ENCODE data around the gene COL3A1. TPM values are rescaled to one million over a fixed set of nuclear protein-coding genes. Genes with fewer than 3 reads are reported as not detected.

Gene COL3A1
- total and polyA plus RNA-seq, 4 donors, result 45.3 to 2,500 (median 369) TPM

DNA sequence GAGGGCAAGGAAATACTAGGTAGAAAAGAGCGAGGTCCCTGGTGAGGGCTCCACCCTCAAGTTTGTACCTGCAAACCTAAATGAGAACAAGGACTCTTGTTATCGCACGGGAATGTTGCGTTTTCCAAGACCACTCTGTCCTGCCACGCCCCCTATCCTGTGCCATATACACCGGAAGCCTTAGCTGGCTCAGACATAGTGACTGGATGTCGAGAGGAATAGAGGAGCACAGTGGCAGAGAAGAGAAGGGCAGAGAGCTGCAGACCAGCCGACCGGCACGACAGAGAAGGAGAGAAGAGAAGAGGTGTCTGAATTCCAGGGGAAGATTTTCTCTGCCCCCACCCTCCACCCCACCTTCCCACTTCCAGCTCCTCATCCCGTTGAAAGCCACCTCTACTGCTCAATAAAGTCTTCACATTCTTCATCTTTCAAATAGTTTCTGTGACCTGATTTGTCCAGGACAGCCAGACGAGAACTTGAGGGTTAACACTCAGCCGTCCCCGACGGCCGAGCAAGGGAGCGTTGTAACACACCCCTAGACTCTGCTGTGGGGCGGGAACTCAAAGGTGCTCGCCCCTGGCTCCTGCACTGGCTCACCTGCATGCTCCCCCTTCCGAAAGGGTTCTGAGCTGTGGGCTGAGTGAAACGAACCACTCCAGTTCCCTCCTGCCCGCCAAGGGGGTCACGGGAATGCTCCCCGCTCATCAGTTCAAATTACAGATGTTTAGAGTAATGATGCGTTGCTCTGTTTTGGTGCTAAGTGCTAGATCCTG lies 24.9 kb upstream of the COL3A1 start:
- WGBS, 2 donors, result 92 to 95% methylated on average over 25 of the region's 25 CpGs
- TF ChIP-seq, protein P1, sequence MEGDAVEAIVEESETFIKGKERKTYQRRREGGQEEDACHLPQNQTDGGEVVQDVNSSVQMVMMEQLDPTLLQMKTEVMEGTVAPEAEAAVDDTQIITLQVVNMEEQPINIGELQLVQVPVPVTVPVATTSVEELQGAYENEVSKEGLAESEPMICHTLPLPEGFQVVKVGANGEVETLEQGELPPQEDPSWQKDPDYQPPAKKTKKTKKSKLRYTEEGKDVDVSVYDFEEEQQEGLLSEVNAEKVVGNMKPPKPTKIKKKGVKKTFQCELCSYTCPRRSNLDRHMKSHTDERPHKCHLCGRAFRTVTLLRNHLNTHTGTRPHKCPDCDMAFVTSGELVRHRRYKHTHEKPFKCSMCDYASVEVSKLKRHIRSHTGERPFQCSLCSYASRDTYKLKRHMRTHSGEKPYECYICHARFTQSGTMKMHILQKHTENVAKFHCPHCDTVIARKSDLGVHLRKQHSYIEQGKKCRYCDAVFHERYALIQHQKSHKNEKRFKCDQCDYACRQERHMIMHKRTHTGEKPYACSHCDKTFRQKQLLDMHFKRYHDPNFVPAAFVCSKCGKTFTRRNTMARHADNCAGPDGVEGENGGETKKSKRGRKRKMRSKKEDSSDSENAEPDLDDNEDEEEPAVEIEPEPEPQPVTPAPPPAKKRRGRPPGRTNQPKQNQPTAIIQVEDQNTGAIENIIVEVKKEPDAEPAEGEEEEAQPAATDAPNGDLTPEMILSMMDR (IDR thresholded peaks at IDR 0.05; ENCODE audit: control extremely low read depth, extremely low read depth), result no peak
- Histone ChIP-seq H3K4me1 (ENCODE audit: control insufficient read depth in 5 of 5, insufficient read depth in 5 of 5, low read length in 5 of 5) (no peaks in the 10 kb centered on the region), H3K9ac (ENCODE audit: insufficient read depth in 1 of 2, low read length in 2 of 2) (no peak overlapping the region), H3K36me3 (ENCODE audit: control insufficient read depth in 4 of 4, insufficient read depth in 4 of 4, low read length in 4 of 4) (no peaks in the 10 kb centered on the region), H3K4me3 (no peak overlapping the region), H3K27me3 (ENCODE audit: control insufficient read depth in 3 of 3, insufficient read depth in 3 of 3, low read length in 2 of 3) (no peaks in the 10 kb centered on the region), H3K9me3 (ENCODE audit: control insufficient read depth in 4 of 4, insufficient read depth in 3 of 4, low read length in 3 of 4) (peaks cover 0 to 4% (median 0%) of the 10 kb centered on the region in 4 donors), H3K27ac (ENCODE audit: low read depth in 1 of 2, low read length in 1 of 2) (no peak overlapping the region)
- no peak for DNase-seq
- ATAC-seq (ENCODE audit: insufficient read depth, low FRiP score), result no peak

DNA sequence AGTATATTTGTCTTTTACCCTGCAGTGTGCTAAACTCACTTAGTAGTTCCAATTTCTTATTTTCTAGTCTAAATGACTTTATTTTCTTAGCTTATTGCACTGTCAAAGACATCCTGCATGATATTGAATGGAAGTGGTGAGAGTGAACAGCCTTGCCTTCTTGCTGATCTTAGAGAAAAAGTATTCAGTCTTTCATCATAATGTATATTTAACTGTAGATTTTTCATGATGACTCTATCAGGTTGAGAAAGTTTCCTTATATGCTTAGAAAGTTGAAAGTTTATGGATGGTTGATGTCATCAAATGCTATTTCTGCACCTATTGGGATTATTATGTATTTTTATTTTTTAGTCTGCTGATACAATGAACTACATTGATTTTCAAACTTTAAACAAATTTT lies 21.3 kb upstream of the COL3A1 start:
- no peak overlapping the region for H3K27ac ChIP-seq (ENCODE audit: low read depth in 1 of 2, low read length in 1 of 2)
- ATAC-seq (ENCODE audit: insufficient read depth, low FRiP score) (no peak), DNase-seq (no peak)
- H3K4me1 ChIP-seq (ENCODE audit: control insufficient read depth in 5 of 5, insufficient read depth in 5 of 5, low read length in 5 of 5), result no peaks in the 10 kb centered on the region
- H3K4me3 ChIP-seq, result no peak overlapping the region
- no peaks in the 10 kb centered on the region for H3K36me3 ChIP-seq (ENCODE audit: control insufficient read depth in 4 of 4, insufficient read depth in 4 of 4, low read length in 4 of 4)
- no peaks in the 10 kb centered on the region for H3K9me3 ChIP-seq (ENCODE audit: control insufficient read depth in 4 of 4, insufficient read depth in 3 of 4, low read length in 3 of 4)
- H3K9ac ChIP-seq (ENCODE audit: insufficient read depth in 1 of 2, low read length in 2 of 2), result no peak overlapping the region
- TF ChIP-seq, protein P1 (IDR thresholded peaks at IDR 0.05; ENCODE audit: control extremely low read depth, extremely low read depth), result no peak
- no peaks in the 10 kb centered on the region for H3K27me3 ChIP-seq (ENCODE audit: control insufficient read depth in 3 of 3, insufficient read depth in 3 of 3, low read length in 2 of 3)

GRCh38 chr2:188956290-188956689 lies 17.9 kb upstream of the COL3A1 start:
- Histone ChIP-seq H3K9me3 (ENCODE audit: control insufficient read depth in 4 of 4, insufficient read depth in 3 of 4, low read length in 3 of 4) (no peaks in the 10 kb centered on the region), H3K27me3 (ENCODE audit: control insufficient read depth in 3 of 3, insufficient read depth in 3 of 3, low read length in 2 of 3) (no peaks in the 10 kb centered on the region), H3K9ac (ENCODE audit: insufficient read depth in 1 of 2, low read length in 2 of 2) (no peak overlapping the region), H3K4me3 (no peak overlapping the region), H3K4me1 (ENCODE audit: control insufficient read depth in 5 of 5, insufficient read depth in 5 of 5, low read length in 5 of 5) (no peaks in the 10 kb centered on the region), H3K36me3 (ENCODE audit: control insufficient read depth in 4 of 4, insufficient read depth in 4 of 4, low read length in 4 of 4) (no peaks in the 10 kb centered on the region), H3K27ac (ENCODE audit: low read depth in 1 of 2, low read length in 1 of 2) (no peak overlapping the region)
- ATAC-seq (ENCODE audit: insufficient read depth, low FRiP score) (no peak), DNase-seq (no peak)
- WGBS, 2 donors, result 78 to 87% methylated on average over 2 of the region's 2 CpGs
- TF ChIP-seq, protein P1 (IDR thresholded peaks at IDR 0.05; ENCODE audit: control extremely low read depth, extremely low read depth), result no peak

DNA sequence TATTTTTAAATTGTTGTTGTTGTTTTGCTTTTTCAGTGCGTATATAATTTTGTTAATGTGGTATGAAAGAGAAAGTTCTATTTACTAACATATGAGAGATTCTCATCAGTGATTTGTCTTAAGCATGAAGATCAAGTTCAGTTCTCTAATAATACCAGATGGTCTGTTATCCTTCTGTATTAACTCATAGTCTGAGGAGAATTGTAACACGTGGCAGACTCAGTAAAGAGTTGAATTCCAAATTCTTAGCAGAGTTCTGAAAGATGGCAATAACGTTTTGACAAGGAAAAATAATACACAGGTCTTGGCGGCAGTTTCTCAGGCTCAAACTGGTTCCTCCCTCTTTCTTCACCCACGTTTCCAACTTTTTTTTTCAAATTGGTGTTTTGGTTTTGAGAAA lies 17.2 kb upstream of the COL3A1 start:
- H3K27ac ChIP-seq (ENCODE audit: low read depth in 1 of 2, low read length in 1 of 2), result no peak overlapping the region
- DNase-seq (no peak), ATAC-seq (ENCODE audit: insufficient read depth, low FRiP score) (no peak)
- WGBS, 2 donors, result 59 to 62% methylated on average over 5 of the region's 5 CpGs
- no peak overlapping the region for H3K9ac ChIP-seq (ENCODE audit: insufficient read depth in 1 of 2, low read length in 2 of 2)
- H3K27me3 ChIP-seq (ENCODE audit: control insufficient read depth in 3 of 3, insufficient read depth in 3 of 3, low read length in 2 of 3), result no peaks in the 10 kb centered on the region
- no peak overlapping the region for H3K4me3 ChIP-seq
- no peaks in the 10 kb centered on the region for H3K9me3 ChIP-seq (ENCODE audit: control insufficient read depth in 4 of 4, insufficient read depth in 3 of 4, low read length in 3 of 4)
- H3K4me1 ChIP-seq (ENCODE audit: control insufficient read depth in 5 of 5, insufficient read depth in 5 of 5, low read length in 5 of 5), result no peaks in the 10 kb centered on the region
- H3K36me3 ChIP-seq (ENCODE audit: control insufficient read depth in 4 of 4, insufficient read depth in 4 of 4, low read length in 4 of 4), result no peaks in the 10 kb centered on the region
- TF ChIP-seq, protein P1 (IDR thresholded peaks at IDR 0.05; ENCODE audit: control extremely low read depth, extremely low read depth), result no peak

Data from lung (tissue), 12 donors.